HG03045 (cell line): ENCODE results near the gene ZNF775.
"Not testable (repeated sequence)": the region's sequence is repeated elsewhere in the genome, so short reads cannot be mapped to it uniquely, and the experiment has no call there.

Source experiments
- ATAC-seq: cut with Tn5 transposase; IDR thresholded peaks from one replicate; pipeline ENCODE4 v1.9.1; 2021; ENCODE audit warnings: mild to moderate bottlenecking, moderate library complexity; ENCODE audit not compliant: unreplicated experiment

Gene ZNF775

DNA sequence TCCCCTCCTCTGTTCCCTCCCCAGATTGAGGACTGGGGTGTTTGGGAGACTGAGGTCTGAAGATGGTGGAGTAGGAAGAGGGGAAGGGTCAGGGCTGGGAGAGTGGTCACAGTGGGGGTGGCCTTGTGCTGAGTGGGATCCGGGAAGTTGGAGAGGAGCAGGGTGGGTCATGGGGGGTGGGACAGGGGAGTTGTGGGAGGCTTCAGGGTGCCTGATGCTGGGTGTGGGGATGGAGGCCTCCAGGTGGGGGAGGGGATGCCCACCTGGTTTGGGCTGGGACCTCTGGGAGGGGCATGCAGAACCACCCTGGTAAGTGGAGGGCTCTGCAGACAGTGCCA is 2.6 kb downstream of the ZNF775 start:
- ATAC-seq: no peak

DNA sequence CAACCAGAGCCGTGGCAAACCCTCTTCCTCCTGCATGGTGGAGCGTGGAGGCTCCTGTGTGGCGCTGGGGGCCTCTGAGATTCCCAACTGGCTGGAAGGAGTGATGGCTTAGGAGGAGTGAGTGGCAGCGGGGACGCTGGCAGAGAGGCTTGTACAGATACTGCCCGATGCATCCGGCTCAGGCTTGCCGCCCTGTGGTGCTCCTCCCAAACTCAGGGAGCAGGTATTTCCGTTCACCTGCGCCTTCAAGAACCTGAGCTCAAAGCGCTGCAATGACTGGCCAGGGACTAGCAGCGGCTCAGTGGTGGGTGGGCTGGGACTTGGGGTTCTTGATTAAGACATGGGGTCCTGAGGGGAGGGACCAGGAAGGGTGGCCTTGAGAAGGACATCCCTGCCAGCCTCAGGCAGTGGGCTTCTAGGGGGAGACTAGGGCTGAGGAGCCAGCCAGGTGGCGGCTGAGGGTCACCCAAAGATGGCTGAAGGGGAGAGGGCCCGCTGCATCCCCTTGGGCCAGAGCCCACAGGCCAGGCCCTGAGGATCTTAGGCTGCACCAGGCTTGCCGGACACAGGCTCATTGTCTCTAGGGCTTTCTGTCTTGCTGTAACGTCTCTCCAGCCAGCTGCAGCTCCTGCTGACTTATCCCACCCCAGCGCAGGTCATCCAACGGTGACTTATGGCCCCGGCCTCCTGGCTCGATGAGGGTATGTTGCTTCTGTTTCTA is 3.2 kb downstream of the ZNF775 start:
- ATAC-seq: no peak

DNA sequence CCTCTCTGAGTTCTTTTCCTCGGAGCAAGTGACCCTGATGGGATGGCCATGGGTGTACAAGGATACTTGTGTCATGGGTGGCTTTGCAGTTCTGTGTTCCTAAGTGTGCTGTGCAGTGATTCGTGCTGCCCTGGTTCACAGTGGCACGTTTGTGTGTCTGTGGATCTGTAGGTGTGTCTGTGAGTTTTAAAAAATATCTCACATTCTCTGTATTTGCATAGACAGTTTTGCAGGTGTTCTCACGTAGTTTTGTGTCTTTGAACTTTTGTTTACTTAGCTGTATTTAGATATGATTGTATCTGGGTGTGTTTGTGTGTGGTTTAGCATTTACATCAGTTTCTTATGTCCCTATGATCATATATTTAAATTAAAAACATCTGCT is 3.7 kb downstream of the ZNF775 start:
- no peak for ATAC-seq

DNA sequence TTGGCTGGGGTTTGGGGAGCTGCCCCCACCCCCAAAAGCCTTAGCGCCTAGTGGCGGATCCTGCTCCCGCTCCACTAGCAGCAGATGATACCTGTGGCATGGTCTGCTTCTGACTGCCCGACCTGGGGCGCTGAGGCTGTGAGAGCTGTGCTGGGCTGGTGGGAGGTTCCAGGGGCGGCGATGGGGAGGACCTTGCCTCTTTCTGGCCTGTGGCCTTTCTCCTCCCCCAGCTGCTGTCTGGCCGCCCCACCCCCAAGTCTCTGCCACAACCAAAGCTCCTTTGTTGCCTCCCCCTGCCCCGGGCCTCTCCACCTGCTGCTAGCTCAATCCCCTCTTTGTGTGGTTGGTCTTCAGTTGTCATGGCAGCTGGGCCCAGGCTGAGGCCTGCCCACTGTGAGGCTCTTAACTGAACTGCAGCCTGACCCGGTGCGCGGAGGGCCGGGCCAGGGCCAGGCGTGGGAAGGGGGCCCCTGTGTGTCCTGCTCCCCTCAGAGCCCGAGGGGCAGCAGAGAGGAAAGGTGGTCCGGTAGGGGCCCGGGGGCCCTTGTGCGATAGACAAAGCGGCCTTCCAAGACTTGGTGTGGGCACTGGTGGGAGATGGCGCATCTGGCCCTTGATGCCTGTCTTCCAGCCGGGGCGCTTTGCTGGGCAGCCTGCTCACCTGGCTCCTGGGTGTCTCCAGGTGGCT is 4.7 kb downstream of the ZNF775 start:
- ATAC-seq: no peak

DNA sequence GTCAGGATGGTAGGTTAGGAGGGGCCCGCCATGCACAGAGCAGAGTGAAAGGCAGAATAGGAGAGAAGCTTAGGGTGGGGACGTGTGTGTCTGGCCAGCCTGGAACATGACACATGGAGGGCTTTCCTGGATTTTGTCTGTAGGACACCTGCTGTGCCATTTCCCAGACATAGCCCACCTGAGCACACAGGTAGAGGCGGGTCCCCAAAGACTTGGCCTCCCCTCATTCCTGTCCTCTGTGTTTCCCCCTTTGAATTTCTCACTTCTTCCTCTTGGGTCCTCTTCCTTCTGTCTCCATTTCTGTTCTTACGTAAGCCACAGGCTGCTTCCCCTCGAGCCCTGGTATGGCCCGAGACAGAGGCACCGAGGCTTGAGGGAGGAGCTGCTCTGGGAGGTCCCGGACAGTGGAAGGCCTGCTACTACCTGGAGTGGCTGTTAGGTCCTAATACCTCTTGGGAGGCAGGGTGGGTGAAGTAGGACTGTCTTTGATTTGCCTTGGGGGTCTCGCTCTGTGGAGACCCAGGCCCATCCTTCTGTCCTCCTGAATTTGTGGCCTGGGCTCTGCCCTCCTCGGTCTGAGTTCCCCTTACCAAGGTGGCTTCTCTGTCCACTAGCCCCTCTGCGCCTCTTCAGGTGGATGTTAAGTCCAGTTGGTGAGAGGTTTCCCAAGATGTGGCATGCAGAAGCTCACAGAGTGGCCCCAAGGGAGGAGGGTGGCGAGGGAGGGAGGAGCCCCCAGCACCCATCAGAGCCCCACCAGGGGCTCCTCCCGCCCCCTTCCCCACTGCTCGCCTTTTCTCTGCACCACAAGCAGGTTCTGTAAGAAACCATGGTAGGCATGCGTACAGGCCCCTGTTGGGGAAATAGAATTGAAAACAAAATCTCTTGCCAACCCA is 5.5 kb downstream of the ZNF775 start:
- ATAC-seq: no peak

DNA sequence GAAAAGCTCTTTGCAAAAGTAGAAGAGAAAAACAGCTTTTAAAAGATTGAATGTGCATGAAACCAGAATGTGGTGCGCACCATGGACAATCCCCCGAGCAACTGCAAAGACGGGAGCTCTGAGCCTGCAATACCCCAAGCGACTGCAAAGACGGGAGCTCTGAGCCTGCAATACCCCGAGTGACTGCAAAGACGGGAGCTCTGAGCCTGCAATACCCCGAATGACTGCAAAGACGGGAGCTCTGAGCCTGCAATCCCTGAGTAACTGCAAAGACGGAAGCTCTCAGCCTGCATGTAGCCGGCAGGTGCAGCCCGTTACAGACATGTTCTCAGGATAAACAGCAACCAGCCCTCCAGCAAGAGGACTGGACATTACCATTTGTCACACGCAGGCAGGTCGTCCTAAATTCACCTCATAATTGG is 6.2 kb downstream of the ZNF775 start:
- ATAC-seq: no peak

DNA sequence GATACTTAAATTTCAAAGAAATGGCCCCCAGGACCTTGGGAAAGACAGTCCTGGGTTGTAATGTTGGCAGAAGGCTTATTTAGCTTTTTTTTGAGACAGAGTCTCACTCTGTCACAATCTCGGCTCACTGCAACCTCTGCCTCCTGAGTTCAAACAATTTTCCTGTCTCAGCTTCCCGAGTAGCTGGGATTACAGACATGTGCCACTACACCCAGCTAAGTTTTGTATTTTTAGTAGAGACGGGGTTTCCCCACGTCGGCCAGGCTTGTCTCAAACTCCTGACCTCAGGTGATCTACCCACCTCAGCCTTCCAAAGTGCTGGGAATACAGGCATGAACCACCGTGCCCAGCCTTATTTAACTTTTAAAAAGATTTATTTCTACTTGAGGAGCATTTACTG is 6.8 kb downstream of the ZNF775 start:
- ATAC-seq: not testable (repeated sequence)

DNA sequence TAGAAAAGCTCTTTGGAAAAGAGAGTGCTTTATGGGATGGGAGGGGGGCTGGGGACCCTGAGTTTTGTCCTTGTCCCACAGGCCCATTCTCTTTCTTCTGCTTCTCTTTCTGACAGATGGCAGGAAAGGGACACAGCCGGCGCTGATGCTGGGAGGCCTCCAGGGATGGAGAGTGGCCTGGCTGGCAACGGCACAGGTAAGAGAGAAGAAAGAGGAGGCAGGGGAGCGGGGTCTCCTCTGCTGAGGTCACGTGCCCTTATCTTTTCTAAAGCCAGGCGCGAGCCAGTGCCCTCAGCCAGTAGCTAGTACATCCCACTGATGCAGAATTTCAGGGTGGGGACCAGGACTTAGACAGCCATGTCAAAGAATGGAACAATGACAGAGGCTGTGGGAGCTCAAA is 9.2 kb downstream of the ZNF775 start:
- ATAC-seq: no peak

DNA sequence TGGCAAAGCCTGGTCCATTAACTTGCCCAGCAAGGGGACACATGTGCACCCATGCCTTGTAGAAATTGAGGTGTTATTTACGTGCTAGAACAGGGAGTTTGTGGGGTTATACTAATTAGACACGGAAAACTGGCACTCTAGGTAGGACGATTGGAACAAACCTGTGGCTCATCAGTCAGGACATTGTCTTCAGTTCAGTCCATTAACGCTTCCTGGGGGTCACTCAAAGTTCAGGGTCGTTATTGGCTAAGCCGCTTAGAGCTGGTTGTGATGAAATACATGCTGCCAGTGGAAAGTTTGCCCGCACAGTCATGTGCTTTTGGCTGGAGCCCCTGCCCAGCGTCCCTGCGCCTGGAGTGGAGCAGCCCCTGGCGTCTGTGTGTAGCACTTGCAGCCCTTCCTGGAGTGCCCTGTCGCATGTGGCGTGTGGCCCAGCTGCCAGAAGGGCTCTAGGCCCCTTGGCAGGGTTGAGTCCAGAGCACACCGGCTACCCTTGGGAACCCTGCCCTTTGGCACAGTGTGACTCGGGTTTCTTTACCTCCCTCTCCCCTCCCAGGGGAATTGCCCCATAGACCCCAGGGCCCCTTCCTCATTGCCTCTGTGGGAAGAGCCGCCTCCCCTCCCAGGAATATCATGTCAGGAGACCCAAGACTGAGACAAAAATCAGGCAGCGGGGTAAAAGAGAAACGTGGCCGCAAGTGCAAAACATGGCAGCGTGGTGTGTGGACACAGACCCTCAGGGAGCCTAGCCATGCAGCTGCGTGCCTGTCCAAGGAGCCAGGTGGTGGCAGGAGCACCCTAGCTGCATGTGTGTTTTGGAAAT is 9.8 kb downstream of the ZNF775 start:
- ATAC-seq: no peak

DNA sequence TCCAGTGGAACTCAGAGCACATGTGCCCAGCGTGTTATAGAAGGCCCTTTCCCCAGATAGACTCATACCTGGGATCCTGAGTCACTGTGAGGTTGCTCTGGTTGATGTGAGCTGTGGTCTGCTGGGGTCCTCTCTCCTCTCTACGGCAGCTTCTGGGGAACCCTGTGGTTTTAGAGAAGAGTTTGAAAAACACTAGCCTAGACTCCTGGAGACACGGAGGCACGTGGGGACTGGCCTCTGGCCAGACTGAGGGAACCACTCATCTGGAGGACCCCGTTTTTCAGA is 10.3 kb downstream of the ZNF775 start:
- ATAC-seq: no peak

DNA sequence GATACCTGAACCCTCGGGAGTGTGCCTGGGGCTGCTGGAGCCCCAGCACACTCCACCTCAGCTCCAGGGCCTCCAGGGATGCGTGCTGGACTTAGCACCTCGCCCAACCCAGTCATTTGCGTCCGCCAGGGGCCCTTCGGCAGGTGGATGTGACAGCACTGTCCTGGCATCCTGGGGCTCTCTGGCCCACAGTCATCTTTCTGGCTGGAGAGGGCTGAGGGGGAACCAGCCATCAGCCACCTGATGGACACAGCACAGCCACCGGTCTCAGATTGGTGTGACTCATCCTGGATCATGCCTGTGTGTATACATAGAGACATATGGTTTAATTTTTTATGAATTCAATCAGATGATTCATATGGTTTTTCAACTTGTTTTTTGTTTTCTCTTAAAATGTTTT is 11.1 kb downstream of the ZNF775 start:
- ATAC-seq: no peak

DNA sequence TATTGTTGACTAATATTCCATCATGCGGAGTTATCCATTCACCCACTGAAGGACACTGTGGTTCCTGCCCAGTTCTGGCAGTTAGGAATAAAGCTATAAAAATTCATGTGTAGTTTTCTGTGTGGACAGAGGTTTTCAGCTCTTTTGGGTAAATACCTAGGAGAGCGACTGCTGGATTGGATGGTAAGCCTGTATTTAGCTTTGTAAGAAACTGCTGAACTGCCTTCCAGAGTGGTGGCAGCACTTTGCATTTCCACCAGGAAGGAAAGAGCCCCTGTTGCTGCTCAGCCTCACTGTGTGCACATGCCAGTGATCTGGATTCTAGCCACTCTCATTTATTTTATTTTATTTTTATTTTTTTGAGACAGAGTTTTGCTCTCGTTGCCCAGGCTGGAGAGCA is 14.2 kb downstream of the ZNF775 start:
- no peak for ATAC-seq

DNA sequence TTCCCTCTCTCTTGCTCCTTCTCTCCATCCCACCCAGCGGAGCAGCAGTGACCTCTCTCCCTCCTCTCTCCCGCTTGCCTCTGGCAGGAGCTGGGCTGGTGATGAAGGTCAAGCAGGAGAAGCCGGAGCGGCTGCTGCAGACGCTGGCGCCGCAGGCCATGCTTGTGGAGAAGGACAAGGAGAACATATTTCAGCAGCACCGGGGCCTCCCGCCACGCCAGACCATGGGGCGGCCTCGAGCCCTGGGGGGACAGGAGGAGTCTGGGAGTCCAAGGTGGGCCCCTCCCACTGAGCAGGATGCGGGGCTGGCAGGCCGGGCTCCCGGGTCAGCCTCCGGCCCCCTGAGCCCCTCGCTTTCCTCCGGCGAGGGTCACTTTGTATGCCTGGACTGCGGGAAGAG is 17.3 kb downstream of the ZNF775 start:
- no peak for ATAC-seq

DNA sequence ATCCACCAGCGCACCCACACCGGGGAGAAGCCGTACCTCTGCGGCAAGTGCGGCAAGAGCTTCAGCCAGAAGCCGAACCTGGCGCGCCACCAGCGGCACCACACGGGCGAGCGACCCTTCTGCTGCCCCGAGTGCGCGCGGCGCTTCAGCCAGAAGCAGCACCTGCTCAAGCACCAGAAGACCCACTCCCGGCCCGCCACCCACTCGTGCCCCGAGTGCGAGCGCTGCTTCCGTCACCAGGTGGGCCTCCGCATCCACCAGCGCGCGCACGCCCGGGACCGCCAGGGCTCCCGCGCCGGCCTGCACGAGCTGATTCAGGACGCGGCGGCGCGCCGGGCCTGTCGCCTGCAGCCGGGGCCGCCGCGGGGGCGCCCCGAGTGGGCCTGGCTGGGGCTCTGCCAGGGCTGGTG is 17.7 kb downstream of the ZNF775 start:
- no peak for ATAC-seq

DNA sequence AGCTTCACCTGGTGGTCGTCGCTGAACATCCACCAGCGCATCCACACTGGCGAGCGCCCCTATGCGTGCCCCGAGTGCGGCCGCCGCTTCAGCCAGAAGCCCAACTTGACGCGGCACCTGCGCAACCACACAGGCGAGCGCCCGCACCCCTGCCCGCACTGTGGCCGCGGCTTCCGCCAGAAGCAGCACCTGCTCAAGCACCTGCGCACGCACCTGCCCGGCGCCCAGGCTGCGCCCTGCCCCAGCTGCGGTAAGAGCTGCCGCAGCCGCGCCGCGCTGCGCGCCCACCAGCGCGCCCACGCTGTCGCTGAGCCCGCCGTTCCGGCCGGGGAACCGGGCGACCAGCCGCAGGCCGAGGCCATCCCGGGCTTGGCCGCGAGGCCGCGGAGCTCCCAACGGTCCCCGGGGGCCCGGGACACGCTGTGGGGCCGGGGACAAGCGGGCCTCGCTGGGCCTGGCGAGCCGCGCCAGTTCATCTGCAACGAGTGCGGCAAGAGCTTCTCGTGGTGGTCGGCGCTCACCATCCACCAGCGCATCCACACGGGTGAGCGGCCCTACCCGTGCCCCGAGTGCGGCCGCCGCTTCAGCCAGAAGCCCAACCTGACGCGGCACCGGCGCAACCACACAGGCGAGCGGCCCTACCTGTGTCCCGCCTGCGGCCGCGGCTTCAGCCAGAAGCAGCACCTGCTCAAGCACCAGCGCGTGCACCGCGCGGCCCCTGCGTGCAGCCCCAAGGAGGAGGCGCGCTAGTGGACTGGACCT is 18.4 kb downstream of the ZNF775 start:
- no peak for ATAC-seq

DNA sequence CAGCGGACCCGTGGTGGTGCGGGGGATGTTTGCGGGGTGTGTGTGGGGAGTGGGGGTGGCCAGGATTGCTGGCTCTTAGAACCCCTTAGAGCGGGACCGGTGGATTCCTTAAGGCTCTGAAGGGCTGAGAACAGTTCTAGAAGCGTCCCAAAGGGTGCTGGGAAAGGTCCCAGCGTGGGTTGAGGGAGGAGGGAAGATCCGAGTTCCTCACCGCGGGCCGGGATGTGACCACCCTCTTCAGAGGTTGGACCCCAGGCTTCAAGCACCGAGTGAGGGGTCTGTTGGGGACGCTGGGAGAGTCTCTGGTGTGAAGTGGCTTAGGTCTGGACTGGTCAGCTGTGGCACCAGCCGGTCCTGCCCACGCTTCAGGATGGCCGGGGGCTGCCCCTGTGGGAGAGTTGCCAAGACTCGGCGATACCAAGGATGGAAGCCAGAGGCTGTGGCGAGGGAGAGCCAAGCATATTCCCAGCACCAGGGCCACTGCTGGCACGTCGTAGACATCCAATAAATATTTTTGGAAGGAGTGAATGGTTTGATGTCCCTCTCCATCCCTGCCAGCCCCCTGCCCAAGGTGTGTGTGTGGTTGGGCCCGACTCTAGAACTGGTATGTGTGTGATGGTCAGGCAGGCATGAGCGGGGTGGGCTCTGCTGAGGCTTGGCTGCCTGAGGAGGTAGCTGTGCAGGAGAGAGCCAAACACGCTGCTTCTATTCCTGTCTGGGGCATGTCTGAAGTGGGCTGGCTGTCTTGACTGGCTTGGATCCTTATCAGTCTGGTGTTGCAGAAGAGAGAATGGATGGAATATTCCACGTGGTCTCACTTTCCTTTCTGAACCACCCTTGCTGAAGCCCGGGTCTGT is 19.2 kb downstream of the ZNF775 start:
- ATAC-seq: no peak

DNA sequence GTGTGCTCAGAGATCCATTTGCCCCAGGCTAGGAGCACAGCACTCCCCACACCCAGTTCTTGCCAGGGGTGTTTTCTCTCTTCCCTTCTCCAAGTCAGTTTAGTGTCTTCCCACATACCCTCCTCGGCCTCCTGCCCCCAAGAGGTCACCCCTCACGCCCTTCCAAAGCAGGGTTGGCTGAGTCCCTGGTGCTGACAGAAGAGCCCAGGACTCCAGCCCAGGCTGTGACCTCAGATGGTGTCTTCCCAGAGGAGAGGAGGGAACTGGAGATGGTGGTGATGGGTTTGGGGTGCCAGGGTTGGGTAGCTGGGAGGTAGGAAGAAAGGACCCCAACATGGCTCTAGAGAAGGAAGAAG is 19.8 kb downstream of the ZNF775 start:
- no peak for ATAC-seq

DNA sequence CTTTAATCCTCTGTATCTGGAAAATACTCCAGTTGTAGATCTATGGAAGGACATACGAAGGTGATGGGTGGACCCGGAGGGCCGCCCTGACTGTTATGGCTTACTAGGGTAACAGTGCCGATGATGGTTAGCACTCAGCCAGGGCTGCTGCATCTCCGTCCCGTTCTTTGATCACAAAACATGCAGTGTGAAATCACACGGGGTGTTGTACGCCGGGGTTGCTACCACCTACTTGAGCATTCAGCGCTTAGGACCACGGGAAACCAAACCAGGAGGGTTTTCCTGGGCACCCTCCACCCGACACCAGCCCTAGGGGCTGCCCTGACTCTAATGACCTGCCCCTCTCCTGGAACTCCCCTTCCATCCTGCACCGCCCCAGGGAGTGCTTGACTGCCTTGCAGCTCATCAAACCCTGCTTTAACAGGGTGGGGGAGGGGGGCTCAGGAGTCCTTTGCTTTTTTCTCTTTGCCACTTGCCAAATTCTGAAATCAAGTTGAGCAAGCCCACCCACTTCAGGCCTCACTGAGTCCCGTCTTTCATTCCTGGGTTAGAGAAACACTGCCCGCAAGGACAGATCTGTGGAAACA is 20.4 kb downstream of the ZNF775 start:
- no peak for ATAC-seq
